MM.1S (cell line): ENCODE measurements around the gene SLPI.

Source experiments
- DNase-seq: peaks from one replicate; pipeline ENCODE4 v3.0.0-alpha.2; 2015
- H2AFZ ChIP-seq: fragments of 300-600 bp; sonication (generic); 2 replicates; pipeline ENCODE4 v1.6.0; 2016; ENCODE audit warnings: antibody characterized with exemption, low read length
- H3F3A ChIP-seq: fragments of 300-600 bp; sonication (generic); 2 replicates; pipeline ENCODE4 v1.6.1; 2016; ENCODE audit warnings: mild to moderate bottlenecking, antibody characterized with exemption, low read length, moderate library complexity, mixed read lengths; ENCODE audit not compliant: insufficient read depth
- H3K27ac ChIP-seq: fragments of 300-600 bp; sonication (generic); 2 replicates; pipeline ENCODE4 v1.5.1; 2016; ENCODE audit warnings: mild to moderate bottlenecking, low read length
- H3K27me3 ChIP-seq: fragments of 300-600 bp; sonication (generic); replicated peaks from 2 replicates; pipeline ENCODE4 v1.6.0; 2016; ENCODE audit warnings: low read length; ENCODE audit not compliant: insufficient read depth
- H3K36me3 ChIP-seq: fragments of 300-600 bp; sonication (generic); replicated peaks from 2 replicates; pipeline ENCODE4 v1.6.1; 2016; ENCODE audit warnings: mild to moderate bottlenecking, low read length, mixed read lengths; ENCODE audit not compliant: insufficient read depth
- H3K4me1 ChIP-seq: fragments of 300-600 bp; sonication (generic); 2 replicates; pipeline ENCODE4 v1.6.1; 2016; ENCODE audit warnings: low read length, mixed read lengths
- H3K4me2 ChIP-seq: fragments of 300-600 bp; sonication (generic); 2 replicates; pipeline ENCODE4 v1.6.0; 2016; ENCODE audit warnings: low read depth, low read length
- H3K4me3 ChIP-seq: fragments of 300-600 bp; sonication (generic); 2 replicates; pipeline ENCODE4 v1.5.1; 2016; ENCODE audit warnings: low read length, mixed read lengths
- H3K79me2 ChIP-seq: fragments of 300-600 bp; sonication (generic); 2 replicates; pipeline ENCODE4 v1.6.1; 2016; ENCODE audit warnings: mixed run types, low read length, mixed read lengths
- H3K9ac ChIP-seq: fragments of 300-600 bp; sonication (generic); 2 replicates; pipeline ENCODE4 v1.6.1; 2016; ENCODE audit warnings: low read length, mixed read lengths
- H3K9me2 ChIP-seq: fragments of 300-600 bp; sonication (generic); replicated peaks from 2 replicates; pipeline ENCODE4 v1.6.1; 2016; ENCODE audit warnings: mild to moderate bottlenecking, low read length, mixed read lengths; ENCODE audit not compliant: insufficient read depth
- H3K9me3 ChIP-seq: fragments of 300-600 bp; sonication (generic); replicated peaks from 2 replicates; pipeline ENCODE4 v1.6.1; 2016; ENCODE audit warnings: mild to moderate bottlenecking, low read length, mixed read lengths; ENCODE audit not compliant: insufficient read depth
- H4K20me1 ChIP-seq: fragments of 300-600 bp; sonication (generic); 2 replicates; pipeline ENCODE4 v1.6.1; 2016; ENCODE audit warnings: mild to moderate bottlenecking, low read length, moderate library complexity, mixed read lengths; ENCODE audit not compliant: insufficient read depth
- EZH2 ChIP-seq: fragments of 300-600 bp; sonication (generic); optimal IDR thresholded peaks from 2 replicates; pipeline ENCODE3; 2017; ENCODE audit warnings: low read depth, mild to moderate bottlenecking, antibody characterized with exemption, low read length, mixed read lengths
- EZH2phosphoT487 ChIP-seq: fragments of 300-600 bp; sonication (generic); IDR thresholded peaks from 2 replicates; pipeline ENCODE4 v1.6.1; 2018; ENCODE audit warnings: antibody characterized with exemption, low read length
- TF ChIP-seq, protein P1 (sequence below): fragments of 300-600 bp; sonication (generic); IDR thresholded peaks from 2 replicates; pipeline ENCODE4 v1.5.1; 2016; ENCODE audit warnings: antibody characterized with exemption, low read length, mixed read lengths

SLPI gene

DNA sequence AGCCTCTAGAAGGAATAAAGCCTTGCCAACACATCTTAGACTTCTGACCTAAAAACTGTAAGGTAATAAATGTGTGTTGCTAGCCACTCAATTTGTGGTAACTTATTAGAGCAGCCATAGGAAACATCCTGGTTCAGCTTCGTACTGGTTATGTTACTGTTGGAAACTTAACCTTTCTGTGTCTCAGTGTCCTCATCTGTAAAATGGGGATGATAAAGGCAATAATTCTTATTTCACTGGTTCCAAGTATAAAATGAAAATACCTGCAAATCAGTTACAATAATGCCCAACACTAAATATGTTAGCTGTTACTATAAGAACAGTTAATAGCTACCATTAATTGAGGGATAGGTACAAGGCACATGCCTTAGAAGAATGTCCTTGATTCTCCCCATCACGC, 38.0 kb upstream of the SLPI start:
- H3K9me3 ChIP-seq = no peaks in the 10 kb centered on the region
- TF ChIP-seq, protein P1, sequence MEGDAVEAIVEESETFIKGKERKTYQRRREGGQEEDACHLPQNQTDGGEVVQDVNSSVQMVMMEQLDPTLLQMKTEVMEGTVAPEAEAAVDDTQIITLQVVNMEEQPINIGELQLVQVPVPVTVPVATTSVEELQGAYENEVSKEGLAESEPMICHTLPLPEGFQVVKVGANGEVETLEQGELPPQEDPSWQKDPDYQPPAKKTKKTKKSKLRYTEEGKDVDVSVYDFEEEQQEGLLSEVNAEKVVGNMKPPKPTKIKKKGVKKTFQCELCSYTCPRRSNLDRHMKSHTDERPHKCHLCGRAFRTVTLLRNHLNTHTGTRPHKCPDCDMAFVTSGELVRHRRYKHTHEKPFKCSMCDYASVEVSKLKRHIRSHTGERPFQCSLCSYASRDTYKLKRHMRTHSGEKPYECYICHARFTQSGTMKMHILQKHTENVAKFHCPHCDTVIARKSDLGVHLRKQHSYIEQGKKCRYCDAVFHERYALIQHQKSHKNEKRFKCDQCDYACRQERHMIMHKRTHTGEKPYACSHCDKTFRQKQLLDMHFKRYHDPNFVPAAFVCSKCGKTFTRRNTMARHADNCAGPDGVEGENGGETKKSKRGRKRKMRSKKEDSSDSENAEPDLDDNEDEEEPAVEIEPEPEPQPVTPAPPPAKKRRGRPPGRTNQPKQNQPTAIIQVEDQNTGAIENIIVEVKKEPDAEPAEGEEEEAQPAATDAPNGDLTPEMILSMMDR = no peak
- TF ChIP-seq EZH2phosphoT487 (no peak), EZH2 (no peak)
- peaks cover 14% of the 10 kb centered on the region for H3K27me3 ChIP-seq
- 0 out of 2 replicates have a peak, but pooled peaks cover 4% of the 10 kb centered on the region for H3F3A ChIP-seq
- H3K79me2 ChIP-seq = no peaks in the 10 kb centered on the region
- no peak overlapping the region for H3K27ac ChIP-seq
- H3K4me2 ChIP-seq = no peak overlapping the region
- H3K36me3 ChIP-seq = no peaks in the 10 kb centered on the region
- H4K20me1 ChIP-seq = no peaks in the 10 kb centered on the region
- no peak overlapping the region for H3K9ac ChIP-seq
- no peak overlapping the region for H2AFZ ChIP-seq
- H3K4me3 ChIP-seq = no peak overlapping the region
- H3K4me1 ChIP-seq = peaks cover 9% of the 10 kb centered on the region; the same call in 1 of the 2 replicates
- H3K9me2 ChIP-seq = no peaks in the 10 kb centered on the region
- DNase-seq = no peak

DNA sequence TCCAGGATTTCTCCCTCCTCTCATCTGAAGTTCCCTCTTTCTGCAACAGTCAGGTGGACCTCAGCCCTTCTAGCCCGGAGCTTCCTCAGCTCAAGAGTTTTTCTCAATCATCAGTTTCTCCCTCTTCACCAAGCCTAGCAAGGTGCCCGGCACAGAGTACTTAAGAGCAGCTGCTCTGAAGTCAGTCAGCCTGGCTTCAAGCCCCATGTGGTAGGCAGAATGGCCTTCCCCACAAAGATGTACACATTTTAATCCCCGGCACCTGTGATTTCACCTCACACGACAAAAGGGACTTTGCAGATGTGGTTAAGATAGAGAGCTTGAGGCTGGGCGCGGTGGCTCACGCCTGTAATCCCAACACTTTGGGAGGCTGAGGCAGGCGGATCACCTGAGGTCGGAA, 37.2 kb upstream of the SLPI start:
- Histone ChIP-seq H3K9ac (no peak overlapping the region), H3K79me2 (no peaks in the 10 kb centered on the region), H3K4me1 (peaks cover 9% of the 10 kb centered on the region; the same call in 1 of the 2 replicates), H3K9me3 (no peaks in the 10 kb centered on the region), H2AFZ (no peak overlapping the region), H3K4me2 (no peak overlapping the region), H3K27ac (no peak overlapping the region), H3K27me3 (peaks cover 14% of the 10 kb centered on the region), H3K36me3 (no peaks in the 10 kb centered on the region), H3K4me3 (no peak overlapping the region), H3F3A (0 out of 2 replicates have a peak, but pooled peaks cover 4% of the 10 kb centered on the region), H4K20me1 (no peaks in the 10 kb centered on the region), H3K9me2 (no peaks in the 10 kb centered on the region)
- TF ChIP-seq EZH2 (no peak), EZH2phosphoT487 (no peak)
- TF ChIP-seq, protein P1 = no peak
- DNase-seq = no peak

DNA sequence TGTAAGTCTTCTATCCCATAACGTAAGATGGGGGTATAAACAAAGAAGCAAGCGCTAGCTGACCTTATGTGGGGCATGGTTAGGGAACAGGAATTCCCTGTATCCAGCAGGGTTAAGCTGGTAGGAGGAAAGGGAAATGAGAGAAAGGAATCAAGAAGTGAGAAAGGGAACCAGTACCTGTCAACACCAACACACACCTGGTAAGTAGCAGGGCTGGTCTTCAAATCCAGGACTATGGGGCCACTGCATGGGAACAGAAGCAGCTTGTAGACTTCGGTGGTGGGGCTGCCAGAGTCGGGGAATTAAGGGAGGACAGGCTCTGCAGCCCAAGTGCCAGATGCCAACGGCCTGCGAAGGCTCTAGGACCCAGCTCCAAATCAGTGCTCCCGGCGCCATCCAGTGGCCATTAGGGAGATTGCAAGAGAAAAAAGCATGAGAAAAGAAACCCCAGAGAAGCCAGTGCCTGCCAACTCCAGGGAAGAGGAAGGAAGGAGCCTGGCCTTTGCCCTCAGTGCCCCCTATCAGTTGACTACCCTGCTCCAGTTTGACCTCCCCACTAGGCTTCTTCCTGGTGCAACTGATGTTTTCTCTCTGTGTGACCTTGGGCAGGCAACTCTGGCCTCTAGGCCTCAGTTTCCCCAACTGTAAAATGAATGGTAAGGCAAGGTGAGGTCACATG, 36.5 kb upstream of the SLPI start:
- no peak for TF ChIP-seq EZH2phosphoT487
- TF ChIP-seq EZH2 = no peak
- TF ChIP-seq, protein P1 = peak; percentile 91
- H4K20me1 ChIP-seq = no peaks in the 10 kb centered on the region
- peak; percentile 62 for DNase-seq
- H3K27me3 ChIP-seq = peaks cover 14% of the 10 kb centered on the region
- H3K4me2 ChIP-seq = peak overlapping the region; percentile 28; the same call in 1 of the 2 replicates
- H2AFZ ChIP-seq = no peak overlapping the region
- no peak overlapping the region for H3K9ac ChIP-seq
- no peaks in the 10 kb centered on the region for H3K9me2 ChIP-seq
- no peaks in the 10 kb centered on the region for H3K79me2 ChIP-seq
- H3F3A ChIP-seq = 0 out of 2 replicates have a peak, but pooled peaks cover 4% of the 10 kb centered on the region
- no peak overlapping the region for H3K4me3 ChIP-seq
- H3K9me3 ChIP-seq = no peaks in the 10 kb centered on the region
- H3K4me1 ChIP-seq = peaks cover 9% of the 10 kb centered on the region; the same call in 1 of the 2 replicates
- H3K36me3 ChIP-seq = no peaks in the 10 kb centered on the region
- H3K27ac ChIP-seq = no peak overlapping the region
